DMS 273 (cell line): ENCODE measurements around the gene RAP1GAP2.
A peak's percentile ranks its signal among the peaks of the same experiment; 100 is the strongest.
"Not testable (repeated sequence)": the region's sequence is repeated elsewhere in the genome, so short reads cannot be mapped to it uniquely, and the experiment has no call there.

Source experiments
- DNase-seq: peaks from one replicate; lab custom pipeline; 2025; ENCODE audit not compliant: unreplicated experiment; lab: John Stamatoyannopoulos, UW

The RAP1GAP2 gene

DNA sequence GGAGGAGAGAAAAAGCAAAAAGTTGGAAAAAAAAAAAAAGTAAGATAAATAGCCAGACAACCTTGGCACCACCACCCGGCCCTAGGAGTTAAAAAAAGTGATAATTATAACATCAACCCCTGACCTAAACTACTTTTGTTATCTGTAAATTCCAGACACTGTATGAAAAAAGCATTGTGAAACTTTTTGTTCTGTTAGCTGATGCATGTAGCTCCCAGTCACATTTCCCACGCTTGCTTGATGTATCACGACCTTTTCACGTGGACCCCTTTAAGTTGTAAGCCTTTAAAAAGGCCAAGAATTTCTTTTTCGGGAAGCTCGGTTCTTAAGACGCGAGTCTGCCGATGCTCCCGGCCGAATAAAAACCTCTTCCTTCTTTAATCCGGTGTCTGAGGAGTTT, 10.9 kb upstream of the RAP1GAP2 start:
- not testable (repeated sequence) for DNase-seq

DNA sequence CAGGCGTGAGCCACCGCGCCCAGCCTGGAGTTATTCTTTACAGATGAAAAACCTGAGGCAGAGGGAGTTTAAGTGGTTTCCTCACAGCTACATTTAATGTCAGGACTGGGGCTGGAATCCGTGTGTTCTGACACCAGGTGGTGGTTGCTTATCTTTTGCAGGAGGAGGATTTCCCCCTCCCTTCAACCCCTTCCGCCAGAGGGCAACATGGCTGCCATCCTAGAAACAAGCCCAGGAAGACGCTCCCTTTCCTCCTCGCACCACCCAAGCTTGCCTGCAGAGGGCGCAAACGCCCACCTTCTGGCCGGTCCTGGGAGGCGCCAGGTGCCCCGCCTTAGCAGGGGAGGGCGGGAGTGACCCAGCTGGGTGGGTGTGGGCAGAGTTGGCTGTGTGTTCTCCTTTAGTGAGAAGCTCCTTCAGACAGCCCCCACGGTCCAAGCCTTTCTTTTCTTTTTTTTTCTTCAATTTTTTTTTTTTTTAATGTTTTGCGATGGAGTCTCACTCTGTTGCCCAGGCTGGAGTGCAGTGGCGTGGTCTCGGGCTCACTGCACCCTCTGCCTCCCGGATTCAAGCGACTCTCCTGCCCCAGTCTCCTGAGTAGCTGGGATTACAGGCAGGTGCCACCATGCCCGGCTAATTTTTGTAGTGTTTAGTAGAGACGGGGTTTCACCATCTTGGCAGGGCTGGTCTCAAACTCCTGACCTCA, 9.9 kb upstream of the RAP1GAP2 start:
- peak; percentile 95 for DNase-seq

DNA sequence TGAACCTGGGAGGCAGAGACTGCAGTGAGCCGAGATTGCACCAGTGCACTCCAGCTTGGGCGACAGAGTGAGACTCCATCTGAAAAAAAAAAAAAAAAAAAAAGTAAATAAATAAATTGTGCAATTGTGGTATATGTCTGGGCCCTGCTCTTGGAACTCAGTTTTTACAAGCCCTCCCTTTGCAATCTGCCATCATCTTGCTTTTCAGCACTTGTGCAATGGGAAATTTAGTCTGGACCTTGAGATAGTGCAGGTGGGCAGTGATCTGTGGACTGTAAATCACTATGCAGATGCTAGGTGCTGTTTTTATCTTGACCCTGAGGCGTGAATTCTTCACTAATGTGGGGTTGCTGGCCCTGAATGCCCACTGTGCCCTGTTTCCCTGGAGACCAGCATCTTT, 6.5 kb upstream of the RAP1GAP2 start:
- no peak for DNase-seq

DNA sequence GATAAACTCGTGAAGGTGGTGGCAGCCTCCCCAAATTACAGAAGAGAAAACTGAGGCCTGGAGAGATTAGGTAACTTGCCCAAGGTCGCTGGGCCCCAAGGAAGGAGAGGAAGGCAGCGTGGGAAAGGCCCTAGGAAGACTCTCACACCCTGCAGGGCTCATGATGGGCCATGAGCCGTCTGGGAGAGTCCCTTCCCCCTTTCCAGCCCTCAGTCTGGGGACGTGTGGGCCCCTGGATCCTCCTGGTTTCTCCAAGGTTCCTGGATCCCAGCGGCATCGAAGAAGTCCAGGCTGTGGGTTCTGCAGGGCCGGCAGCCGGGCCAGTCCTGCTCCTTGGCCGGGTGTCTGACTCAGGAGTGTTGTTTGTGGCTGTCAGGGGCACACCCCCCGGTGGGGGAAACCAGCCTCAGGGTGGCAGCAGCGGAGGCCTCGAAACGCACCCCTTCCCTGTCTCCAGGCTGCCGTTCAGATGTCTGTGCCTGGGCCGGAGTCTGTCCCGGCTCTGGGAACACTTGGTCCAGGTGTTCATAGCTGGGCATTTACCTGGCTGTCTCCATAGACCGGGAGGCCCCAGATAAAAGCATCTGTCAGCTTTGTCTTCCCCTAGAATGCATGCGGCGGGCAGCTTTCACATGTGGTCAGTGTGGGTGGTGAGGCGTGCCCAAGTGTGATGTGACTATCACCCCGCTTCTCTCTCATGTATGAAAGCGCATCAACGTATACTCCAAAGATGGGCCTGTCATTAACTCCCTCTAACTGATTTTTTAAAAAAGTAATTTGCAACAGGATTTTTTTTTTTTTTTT, 3.7 kb upstream of the RAP1GAP2 start:
- DNase-seq: no peak

DNA sequence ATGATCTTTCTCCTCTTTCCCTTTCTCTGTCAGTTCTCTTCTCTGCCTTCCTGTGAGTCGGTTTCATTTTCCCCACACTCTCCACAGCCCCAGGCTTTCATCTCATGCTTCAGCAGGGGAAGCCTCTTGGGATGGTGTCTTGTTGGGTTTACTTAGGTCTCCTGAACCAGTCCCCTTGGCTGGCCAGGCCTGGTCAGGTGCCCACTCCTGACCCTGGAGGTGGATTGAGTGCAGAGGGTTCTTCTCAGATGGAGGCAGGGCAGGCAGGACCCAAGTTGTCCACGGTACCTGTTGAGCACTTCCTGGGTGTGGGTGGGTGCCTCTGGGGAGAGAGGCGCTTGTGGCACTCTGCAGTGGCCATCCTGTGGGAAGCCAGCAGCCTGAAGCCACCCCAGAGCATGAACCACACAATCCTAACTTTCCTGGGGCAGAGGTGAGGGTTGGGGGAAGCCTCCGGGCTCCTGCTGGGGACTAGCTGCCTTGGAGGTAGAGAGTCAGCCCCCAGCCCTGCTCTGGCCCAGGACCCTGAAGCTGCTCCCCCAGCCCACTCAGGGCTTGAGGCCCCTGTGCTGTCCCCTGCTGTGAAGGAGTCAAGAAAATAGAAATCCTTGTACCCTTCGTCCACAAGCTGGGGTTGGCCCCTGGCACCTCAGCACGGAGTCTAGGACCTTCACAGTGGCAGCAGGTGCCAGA, 2.0 kb upstream of the RAP1GAP2 start:
- no peak for DNase-seq

DNA sequence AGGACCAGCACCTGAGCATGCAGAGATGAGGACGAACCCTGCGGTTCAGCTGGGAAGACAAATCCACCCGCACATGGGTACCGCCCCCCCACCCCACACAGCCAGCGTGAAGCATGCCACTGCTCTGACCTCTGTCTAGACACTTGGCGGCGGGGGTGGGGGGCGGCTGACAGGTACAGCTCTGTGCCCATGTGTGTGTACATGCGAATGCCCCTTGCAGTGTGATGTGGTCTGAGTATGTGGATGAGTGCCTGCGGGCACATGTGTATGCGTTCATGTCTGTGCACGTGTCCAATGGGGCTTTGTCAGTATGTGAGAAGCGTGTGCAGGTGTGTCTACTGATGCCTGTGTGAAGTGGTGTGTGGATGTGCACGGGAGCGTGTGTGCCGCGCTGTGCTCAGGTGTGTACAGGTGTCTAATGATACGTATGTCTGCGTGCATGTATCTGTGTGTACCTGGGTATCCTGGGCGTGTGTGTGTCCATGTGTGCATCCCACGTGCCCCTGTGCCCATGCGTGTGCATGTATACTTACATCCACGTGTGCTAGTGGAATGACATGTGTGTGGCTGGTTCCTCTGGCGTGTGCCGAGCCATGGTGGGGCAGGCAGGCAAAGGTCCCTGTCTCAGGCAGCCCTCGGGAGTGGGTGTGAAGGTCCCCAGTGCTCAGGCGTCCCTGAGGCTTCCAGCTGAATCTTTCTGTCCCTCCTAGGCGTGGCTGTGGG, 636 bp upstream of the RAP1GAP2 start:
- no peak for DNase-seq

DNA sequence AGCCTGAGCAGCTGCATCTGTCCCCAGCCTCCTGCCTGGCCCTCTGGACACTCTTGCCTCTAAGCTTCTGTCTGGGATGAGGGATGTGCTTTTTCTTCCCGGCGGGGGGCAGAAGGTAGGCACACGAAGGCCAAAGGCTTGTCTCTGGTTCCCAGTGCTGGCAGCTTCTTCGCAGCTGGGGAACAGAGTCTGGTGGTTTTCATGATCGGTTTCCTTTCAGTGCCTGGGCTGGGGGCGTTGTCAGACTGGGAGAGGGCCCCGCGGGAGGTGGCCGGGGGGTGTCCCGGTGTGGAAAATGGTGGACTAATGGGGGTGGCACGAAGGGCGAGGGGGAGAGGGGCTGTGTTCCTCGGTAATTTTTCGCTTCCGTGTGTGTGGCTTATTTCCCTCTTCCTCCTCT, 988 bp downstream of the RAP1GAP2 start:
- DNase-seq: peak; percentile 29

DNA sequence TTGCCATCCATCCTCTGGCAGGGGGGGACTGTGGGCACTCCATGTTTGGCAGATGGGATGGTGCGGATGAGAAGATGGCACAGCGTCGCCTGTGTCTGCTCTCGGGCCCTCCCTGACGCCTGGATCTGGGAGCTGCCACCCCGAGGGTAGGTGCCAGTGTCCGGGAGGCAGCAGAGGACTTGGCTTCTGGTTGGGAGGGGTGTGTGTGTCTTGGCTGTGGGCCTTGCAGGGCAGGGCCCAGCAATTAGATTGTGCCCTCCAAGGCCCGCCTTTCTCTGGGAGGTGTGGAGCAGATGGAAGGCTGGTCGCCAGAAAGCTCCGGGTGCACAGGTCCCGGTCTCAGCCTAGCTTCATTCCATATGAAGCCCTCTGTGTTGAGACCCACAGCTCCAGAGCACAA, 1.4 kb downstream of the RAP1GAP2 start:
- peak; percentile 78 for DNase-seq

DNA sequence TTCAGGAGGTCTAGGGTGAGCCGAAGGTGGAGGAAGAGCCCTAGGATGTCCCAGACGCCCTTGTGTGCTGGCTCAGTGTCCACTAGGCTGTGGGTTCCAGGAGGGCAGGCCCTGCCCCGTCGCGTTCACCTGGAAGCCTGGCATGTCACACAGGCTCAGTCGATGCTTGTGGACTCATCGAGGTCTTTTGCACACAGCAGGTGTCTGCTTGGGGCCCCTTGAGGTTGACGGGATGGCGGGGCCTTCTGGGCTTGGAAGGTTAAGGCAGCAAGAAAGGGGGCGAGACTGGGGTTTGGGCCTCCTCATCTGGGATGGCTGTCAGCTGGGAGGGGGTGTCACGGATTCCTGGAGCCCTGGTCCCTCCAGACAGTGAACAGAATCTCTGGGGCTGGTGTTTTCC, 1.9 kb downstream of the RAP1GAP2 start:
- no peak for DNase-seq

DNA sequence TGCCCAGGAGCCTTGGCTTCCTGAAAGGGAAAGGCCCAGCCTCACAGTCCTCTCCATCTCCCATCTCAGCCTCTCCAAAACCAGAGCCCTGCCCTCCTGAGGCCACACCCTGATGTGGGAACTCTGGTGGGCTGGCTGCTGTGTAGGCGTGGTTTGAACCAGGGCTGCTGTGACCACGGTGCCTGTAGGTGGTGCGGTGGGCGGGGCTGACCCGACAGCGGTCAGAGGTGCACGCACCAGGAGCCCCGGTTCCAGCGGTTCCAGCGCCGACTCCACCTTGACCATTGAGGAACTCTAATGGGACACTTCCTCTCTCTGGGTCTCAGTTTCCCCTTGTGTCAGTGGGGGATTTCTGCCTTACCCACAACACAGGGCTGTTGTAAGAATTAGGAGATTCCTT, 2.4 kb downstream of the RAP1GAP2 start:
- no peak for DNase-seq

DNA sequence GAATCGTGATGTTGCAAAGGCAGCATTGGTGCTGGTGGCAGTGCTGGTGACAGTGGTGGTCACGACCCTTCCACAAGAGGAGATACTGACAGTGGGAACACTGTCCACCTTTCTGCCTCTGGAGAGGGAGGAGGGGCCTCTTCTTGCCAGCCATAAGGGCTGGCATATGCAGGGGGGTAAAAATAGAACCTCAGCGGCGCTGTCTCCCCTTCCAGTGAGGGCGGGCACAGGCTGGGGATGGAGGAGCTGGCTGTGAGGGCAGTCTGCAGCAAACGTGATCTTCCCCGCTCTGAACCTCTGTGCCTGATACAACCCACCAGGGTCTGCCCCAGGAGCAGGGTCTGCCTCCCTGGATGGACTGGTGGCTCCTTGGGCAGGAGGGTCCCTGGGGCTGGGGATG, 3.4 kb downstream of the RAP1GAP2 start:
- DNase-seq: peak; percentile 68

DNA sequence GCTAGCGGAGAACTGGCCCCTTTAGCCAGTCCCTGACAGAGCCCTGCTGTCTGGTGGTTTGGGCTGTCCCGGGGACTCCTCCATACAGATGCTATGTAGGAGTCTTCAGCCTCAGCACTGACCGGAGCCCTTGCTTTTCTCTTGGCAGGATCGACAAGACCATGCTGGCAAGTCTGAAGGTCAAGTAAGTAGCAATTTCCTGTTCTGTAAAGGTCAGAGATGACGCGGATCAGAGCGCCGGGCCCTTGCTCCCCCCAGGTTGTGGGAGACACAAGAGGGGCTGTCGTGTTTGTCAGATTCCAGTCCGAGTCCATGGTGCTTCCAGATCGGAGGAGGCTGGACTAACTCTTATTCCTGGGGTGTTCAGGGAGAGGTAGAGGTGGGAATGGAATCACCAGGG, 4.1 kb downstream of the RAP1GAP2 start:
- DNase-seq: no peak

DNA sequence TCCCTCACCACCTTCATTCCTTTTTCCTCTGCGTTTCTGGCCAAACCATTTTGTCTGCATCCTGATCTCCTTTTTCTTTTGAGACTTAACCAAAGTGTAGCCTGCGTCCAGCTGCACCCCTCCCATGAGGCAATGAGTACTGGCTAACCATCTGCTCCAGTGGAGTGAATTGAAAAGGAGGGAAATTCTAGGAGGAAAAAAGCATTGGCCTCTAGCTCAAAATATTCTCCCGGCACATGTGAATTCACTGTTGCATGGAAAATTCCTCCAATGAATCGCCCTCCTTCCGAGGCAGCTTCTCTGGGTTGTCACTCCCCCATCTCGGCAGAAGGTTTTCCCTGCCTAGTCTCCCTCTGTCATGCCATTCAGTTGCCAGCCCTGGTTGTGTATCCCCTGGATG, 5.6 kb downstream of the RAP1GAP2 start:
- DNase-seq: peak; percentile 90

DNA sequence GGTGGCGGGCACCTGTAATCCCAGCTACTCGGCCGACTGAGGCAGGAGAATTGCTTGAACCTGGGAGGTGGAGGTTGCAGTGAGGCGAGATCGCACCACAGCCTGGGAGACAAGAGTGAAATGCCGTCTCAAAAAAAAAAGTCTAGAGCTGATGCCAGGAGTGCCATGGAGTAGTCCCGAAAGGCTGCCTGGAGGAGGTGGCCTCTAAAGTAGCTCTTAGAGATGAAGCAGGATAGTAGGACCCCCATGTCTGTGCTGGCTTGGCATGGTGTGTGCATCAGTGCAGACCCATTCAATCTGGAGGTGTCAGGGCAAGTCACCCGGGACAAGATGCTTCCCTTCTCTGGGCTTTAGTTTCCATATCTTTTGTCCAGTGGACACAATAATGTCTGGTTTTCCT, 6.3 kb downstream of the RAP1GAP2 start:
- no peak for DNase-seq

DNA sequence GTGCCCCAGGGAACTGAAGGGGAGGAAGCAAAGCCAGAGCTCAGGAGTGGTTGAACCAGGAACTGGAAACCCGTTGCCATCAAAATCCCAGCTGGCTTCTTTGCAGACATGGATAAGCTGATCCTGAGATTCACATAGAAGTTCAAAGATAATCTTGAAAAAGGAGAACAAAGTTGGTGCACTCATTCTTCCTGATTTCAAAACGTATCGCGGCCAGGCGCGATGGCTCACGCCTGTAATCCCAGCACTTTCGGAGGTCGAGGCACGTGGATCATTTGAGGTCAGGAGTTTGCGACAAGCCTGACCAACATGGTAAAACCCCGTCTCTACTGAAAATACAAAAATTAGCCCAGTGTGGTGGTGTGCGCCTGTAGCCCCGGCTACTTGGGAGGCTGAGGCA, 7.1 kb downstream of the RAP1GAP2 start:
- no peak for DNase-seq

DNA sequence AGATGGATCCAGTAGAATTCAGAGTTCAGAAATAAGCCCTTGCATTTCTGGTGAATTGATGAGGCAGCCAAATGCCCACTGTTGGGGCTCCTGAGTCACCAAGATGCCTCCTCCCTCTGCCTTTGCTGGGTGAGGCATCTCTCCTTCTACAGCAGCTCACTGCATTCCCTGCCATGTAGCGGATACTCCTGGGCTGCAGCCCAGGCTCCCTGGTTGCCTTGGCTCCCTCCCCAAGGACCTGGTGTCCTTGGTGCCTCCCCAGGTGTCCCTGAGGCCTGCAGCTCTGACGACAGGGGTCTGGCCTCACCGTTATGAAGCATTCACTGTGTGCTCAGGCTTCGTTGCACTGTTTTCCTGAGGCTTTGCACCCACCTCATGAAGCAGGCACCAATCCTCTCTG, 7.7 kb downstream of the RAP1GAP2 start:
- DNase-seq: no peak

DNA sequence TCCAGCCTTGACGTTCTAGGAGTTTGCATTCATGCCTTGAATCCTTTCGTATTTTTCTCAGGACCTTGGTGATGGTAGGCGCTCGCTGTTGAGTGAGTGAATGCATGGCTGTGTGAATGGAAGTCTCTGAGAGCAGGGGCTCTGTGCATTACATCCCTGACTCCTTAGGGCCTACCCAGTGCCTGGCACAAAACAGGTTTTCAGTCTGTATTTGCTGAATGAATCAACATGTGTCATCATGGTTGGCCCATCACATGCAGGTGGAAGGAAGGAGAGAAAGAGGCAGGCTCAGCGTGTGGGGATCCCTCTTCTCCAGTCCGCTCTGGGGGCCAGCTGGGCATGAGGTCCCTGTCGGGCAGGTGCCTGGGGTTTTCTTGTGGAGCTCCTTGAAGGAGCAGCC, 8.7 kb downstream of the RAP1GAP2 start:
- no peak for DNase-seq

DNA sequence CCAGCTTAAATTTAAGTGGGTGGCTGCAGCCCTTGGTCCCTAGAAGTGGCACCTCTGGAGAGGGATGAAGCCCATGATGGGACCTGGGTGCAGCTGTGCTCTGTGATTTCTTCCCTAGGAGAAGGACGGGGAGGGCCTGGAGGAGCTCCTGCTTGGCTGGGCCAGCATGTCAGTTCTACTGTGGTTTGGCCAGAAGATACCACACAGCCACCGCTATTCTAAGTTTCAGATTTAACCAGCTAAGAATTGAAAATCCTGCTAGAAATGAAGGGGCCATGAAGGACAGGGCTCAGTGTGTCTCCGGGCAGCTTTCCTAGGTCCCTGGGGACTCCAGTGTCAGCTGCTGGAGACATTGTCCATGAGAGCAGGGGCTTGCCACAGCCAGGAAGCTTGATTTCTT, 9.7 kb downstream of the RAP1GAP2 start:
- DNase-seq: no peak

DNA sequence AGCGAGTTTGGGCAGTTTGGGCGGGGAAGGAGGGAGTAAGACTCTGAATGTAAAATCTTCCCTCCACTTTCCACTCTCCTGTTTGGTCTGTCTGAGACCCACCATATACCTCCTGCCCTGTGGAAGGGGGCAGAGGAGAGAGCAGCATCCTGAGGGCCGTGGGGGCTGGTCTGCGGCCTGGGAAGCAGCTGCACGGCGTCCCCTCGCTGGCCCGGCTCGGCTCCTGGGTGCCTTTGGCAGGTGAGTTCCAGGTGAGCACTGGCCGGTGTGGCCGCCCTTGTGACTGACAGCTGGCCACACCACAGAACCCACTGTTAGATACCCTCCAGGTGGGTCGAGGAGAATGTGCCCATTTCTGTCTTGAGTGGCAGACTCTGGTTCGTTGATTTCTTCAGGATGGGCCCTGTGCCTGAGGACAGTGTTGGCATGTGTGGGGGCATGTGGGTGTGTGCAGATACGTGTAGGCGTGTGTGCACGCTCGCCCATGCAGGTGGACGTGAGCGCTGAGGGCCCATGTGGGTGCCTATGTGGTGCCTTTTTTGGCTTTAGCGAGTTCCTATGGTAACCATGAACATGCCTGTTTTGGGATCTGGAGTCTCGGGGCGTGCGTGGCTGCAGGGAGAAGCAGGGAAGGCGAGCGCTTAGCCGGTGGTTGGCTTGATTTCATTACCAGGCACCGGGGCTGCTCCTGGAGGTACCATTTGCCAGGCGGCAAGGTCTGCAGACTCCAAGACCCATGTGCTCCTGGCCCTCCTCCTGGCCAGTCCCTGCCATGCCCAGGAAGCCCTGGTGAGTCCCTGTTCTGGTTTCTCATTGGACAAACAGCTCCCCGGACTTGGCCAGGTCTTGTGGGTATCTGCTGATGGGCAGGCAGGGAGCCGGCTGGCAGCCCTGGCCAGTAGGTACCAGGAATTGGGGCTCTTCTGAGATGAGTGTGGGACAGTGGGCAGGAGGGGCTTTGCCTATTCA, 12.4 kb downstream of the RAP1GAP2 start:
- DNase-seq: no peak

DNA sequence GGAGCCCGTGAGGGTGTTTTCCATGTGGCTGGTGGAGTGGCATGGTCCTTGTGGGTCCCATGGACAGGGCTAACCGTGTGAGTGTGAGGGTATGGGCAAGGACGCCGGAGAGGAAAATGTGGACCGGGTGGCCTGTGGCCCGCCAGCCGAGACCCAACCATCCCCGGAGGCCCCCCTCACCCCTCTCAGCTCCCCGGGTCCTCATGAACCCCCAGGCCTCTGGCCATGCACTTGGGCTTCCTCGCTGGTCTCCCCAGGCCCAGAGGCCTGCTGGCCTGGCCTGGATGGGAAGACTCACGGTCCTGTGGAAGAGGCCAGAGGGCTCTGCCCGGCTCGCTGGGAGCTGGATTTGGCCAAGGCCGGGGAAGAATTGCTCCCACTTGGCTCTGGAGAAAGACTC, 13.1 kb downstream of the RAP1GAP2 start:
- no peak for DNase-seq
